NCI-H510A (cell line): Measurements from ENCODE around the gene TOP3B.
"Not testable (repeated sequence)": the region's sequence is repeated elsewhere in the genome, so short reads cannot be mapped to it uniquely, and the experiment has no call there.

Experiments used
- DNase-seq: peaks from one replicate; lab custom pipeline; 2025; lab: John Stamatoyannopoulos, UW

Gene TOP3B

DNA sequence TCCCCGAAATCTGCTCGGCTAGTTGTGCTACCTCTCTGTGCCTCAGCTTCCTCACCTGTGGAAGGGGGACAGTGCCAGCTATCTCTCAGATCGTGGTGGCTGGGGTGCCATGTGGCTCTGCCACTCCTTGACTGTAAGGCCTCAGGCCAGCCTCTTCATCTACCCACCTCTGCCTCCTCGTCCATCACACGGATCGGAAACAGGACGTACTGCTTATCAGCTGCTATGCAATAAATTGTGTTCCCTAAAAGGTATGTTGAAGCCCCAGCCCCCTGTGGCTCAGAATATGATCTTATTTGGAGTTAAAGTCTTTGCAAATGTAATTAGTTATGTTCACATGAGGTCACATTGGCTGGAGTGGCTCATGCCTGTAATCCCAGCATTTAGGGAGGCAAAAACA lies 37.7 kb downstream of the TOP3B start:
- DNase-seq = no peak

GRCh38 chr22:21943571-21944448 lies 38.8 kb downstream of the TOP3B start:
- DNase-seq = no peak

- DNase-seq = no peak
Measured at GRCh38 chr22:21942407-21943343, 39.9 kb downstream of the TOP3B start.

DNA sequence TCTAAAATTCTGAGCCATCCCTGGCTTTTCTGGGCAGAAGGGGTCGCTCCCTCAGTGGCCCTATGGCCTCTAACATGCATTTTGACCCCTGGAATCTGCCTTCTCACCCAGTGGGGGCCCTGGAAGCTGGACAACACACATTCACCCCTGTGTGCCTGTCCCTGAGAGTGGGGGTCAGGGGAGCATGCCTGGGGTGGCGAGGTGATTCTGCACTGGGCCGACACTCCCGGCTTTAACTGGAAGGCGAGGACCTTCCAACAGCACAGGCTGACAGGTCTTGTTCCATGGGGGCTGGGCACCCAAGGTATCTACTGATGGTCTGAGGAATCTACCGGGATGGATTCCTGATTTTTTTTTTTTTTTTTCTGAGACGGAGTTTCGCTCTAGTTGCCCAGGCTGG lies 40.7 kb downstream of the TOP3B start:
- DNase-seq = no peak

- DNase-seq = no peak
Measured at GRCh38 chr22:21940521-21940920, 42.1 kb downstream of the TOP3B start.

DNA sequence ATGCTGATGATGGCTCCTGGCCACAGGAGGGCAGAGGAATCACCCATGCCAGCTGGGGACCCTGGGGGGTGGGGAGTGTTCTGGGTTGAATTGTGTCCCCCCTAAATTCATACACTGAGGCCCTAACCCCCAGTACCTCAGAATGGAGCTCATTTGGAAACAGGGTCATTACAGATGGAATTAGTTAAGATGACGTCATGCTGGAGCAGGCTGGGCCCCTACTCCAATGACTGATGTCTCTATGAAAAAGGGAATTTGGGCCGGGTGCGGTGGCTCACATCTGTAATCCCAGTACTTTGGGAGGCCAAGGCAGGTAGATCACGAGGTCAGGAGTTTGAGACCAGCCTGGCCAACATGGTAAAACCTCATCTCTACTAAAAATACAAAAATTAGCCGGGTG lies 42.7 kb downstream of the TOP3B start:
- DNase-seq = not testable (repeated sequence)

DNA sequence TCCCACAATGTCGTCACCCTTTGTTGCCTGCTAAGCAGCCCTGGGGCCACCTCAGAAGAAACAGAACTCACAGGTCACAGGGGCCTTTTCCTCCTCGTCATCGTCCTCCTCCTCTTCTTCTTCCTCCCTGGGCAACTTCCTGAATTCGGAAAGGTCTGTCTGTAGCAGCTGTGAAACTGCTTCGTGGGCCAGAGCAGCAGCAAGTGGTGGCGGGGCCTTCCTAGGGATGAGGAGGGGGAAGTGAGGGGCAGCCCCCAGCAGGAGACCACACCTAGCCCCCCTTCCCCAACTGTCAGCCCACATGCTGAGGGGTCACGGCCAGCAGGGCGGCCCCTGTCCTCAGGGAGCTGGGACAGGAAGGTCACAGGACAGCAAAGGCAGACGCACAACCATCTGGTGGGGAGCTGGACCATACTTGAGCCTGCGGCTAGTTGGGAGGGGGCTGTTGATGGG lies 43.1 kb downstream of the TOP3B start:
- DNase-seq = no peak

GRCh38 chr22:21938906-21939305 lies 43.7 kb downstream of the TOP3B start:
- no peak for DNase-seq

- DNase-seq = peak; percentile 49
Measured at GRCh38 chr22:21938071-21938822, 44.3 kb downstream of the TOP3B start.

DNA sequence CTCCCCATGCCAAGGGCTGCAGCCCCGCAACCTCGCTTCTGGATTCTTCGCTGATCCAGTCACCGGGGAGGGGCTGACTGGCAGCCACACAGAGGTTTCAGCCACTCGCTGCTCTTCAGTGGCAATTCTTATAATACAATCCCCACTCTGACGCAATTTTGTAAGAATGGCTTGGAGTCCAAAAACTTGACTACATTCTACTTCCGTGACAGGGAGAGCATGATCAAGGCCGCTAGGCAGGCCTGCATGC lies 44.8 kb downstream of the TOP3B start:
- DNase-seq = no peak

DNA sequence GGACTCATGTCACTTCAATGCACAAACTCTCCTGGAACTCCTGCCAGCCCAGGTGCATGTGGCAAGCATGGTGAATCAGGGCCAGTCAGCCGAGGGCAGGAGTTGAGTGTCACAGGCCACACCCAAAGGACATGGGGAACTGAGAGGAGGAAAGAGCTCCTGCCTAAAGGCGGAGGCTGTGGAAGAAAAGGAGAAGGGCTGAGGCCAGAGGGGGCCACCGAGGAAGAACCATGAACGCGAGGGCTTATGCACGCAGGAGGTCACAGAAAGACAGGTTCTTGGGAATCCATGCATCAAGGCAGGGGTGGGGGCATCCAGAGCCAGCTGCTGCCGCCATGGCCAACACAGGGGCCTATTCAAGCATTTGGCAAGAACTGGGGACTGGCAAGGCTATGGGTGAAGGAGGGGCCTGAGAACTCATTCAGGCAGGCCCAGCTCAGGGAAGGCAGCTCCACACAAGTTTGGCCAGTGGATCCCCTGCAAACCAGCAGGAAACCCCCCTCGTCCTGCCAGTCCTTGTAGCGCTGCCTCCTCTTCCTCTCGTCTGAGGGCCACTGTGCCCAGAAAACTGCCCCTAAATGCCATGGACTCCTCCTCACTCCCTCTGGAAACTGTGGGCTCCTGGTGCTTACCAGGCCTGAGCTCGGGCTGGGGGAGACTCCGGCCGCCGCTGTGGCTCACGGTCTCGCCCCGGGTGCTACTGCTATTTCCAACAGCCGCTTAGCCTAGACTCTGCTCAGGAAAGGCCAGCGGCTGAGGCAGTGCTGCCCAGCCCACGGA lies 45.4 kb downstream of the TOP3B start:
- no peak for DNase-seq

GRCh38 chr22:21936151-21936775 lies 46.3 kb downstream of the TOP3B start:
- no peak for DNase-seq

GRCh38 chr22:21933910-21934309 lies 48.7 kb downstream of the TOP3B start:
- no peak for DNase-seq

GRCh38 chr22:21933413-21933812 lies 49.2 kb downstream of the TOP3B start:
- no peak for DNase-seq

DNA sequence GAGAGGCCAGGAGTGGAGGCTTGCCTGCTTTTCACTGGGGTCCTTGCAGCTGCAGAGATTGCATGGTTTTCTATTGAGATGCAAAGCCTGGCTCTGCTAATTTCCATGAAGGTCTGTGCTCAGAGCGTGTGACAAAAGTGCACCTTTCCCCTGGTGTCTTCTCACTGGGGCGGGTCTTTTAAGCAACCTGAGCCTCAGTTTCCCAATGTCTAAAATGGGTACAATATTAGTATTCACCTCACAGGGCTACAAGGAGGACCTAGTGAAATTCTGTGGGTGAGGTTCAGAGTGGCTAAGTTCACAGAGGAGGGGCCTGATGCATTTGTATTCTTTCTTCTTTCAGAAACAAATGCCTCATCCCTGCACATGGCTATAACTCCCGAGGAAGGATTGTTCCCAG lies 50.2 kb downstream of the TOP3B start:
- no peak for DNase-seq

DNA sequence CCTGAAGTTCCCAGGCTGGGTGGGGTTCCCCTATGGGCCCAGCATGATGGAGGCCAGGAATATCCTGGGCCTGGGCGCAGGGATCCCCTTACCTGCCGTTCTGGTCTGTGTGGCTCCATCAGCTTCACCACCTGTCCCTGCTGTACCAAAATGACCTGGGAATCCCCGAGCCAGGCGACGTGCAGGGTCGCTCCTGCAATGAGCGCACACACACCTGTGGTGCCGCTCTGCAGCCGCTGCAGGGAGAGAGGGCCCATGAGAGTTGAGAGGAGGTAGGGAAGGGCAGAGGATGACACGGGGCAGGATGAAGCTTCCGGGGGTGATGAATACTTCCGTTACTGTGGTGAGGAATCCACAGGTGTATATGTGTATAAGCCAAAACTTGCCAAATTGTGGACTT lies 51.5 kb downstream of the TOP3B start:
- no peak for DNase-seq

- no peak for DNase-seq
Measured at GRCh38 chr22:21929253-21929652, 53.3 kb downstream of the TOP3B start.

GRCh38 chr22:21928048-21928447 lies 54.5 kb downstream of the TOP3B start:
- DNase-seq = no peak

DNA sequence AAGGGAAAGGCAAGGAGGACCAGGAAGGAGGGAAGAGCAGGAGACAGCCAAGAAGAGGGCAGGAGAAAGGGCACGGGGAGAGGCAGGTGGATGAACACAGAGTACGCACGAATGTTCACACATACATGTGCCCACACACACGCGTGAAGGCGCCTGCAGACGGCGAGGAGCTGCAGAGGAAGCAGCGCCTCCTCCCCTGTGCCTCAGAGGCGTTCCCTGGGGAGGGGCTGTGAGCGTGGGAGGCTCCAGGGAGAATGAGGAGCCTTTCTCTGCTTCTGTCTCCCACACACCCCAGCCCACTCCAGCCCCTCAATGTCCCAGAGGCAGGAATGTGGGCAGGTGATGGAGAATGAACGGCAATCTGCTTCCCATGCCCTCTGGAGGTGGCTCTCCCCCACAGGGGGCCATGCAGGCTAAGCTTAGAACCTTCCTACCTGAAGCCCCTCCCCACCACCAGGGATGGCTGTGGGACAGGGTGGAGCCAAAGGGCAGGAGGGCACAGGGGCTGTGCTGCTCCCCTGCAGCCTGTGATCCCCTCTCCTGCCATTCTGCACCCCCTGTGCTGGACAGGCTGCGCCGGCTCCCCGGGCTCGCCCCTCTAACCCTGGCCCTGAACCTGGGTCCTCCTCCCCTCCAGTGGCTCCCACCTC lies 55.3 kb downstream of the TOP3B start:
- DNase-seq = no peak

GRCh38 chr22:21926728-21927127 lies 55.9 kb downstream of the TOP3B start:
- no peak for DNase-seq

- no peak for DNase-seq
Measured at GRCh38 chr22:21923163-21923561, 59.4 kb downstream of the TOP3B start.
